NCI-H524 treated with DMSO at 0.1 percent for 48 hours (cell line): ENCODE measurements around the gene AFMID.
"Not testable (repeated sequence)": the region's sequence is repeated elsewhere in the genome, so short reads cannot be mapped to it uniquely, and the experiment has no call there.

ENCODE experiments used
- DNase-seq: peaks from one replicate; lab custom pipeline; 2025; lab: John Stamatoyannopoulos, UW

Gene AFMID

GRCh38 chr17:78238823-78239488 lies 51.8 kb downstream of the AFMID start:
- DNase-seq = no peak

GRCh38 chr17:78239489-78239931 lies 52.3 kb downstream of the AFMID start:
- no peak for DNase-seq

- no peak for DNase-seq
These were observed 53.0 kb downstream of the AFMID start for GRCh38 chr17:78240012-78240655.

- no peak for DNase-seq
These were observed 53.7 kb downstream of the AFMID start for GRCh38 chr17:78240839-78241238.

GRCh38 chr17:78241277-78242023 lies 54.3 kb downstream of the AFMID start:
- peak; percentile 58 for DNase-seq

- DNase-seq = no peak
These were observed 55.0 kb downstream of the AFMID start for GRCh38 chr17:78242024-78242742.

GRCh38 chr17:78247304-78247703 lies 60.1 kb downstream of the AFMID start:
- no peak for DNase-seq

GRCh38 chr17:78248051-78248914 lies 61.1 kb downstream of the AFMID start:
- no peak for DNase-seq

GRCh38 chr17:78249074-78249817 lies 62.1 kb downstream of the AFMID start:
- DNase-seq = no peak

- DNase-seq = no peak
These were observed 63.0 kb downstream of the AFMID start for GRCh38 chr17:78249818-78250806.

GRCh38 chr17:78250891-78251772 lies 64.0 kb downstream of the AFMID start:
- DNase-seq = peak; percentile 57

- DNase-seq = no peak
These were observed 64.6 kb downstream of the AFMID start for GRCh38 chr17:78251773-78252103.

GRCh38 chr17:78252111-78252634 lies 65.0 kb downstream of the AFMID start:
- no peak for DNase-seq

GRCh38 chr17:78252701-78253635 lies 65.8 kb downstream of the AFMID start:
- DNase-seq = no peak

- not testable (repeated sequence) for DNase-seq
These were observed 66.4 kb downstream of the AFMID start for GRCh38 chr17:78253636-78253945.

GRCh38 chr17:78253946-78254672 lies 66.9 kb downstream of the AFMID start:
- DNase-seq = peak; percentile 54
